Esophagus squamous epithelium (tissue), 5 donors: ENCODE results near the gene ALPL. TPM values are rescaled to one million over a fixed set of nuclear protein-coding genes. Genes with fewer than 3 reads are reported as not detected.

Source experiments
- DNase-seq: peaks from one replicate; lab custom pipeline; 2025; lab: John Stamatoyannopoulos, UW
- H3K27ac ChIP-seq, 4 donors: fragments of 200-600 bp; sonication (generic); one replicate each; pipeline ENCODE4 v1.5.1; 2016 to 2019; ENCODE audit warnings: mild to moderate bottlenecking in 1 of 4
- H3K27me3 ChIP-seq, 4 donors: fragments of 200-600 bp; sonication (generic); 1 replicate in 3 of 4; 2 replicates in 1 of 4; pipeline versions ENCODE4 v1.5.1 to v1.6.0; 2017 to 2021; ENCODE audit warnings: antibody characterized with exemption in 1 of 4
- H3K36me3 ChIP-seq, 3 donors: fragments of 200-600 bp; sonication (generic); one replicate each; pipeline ENCODE4 v1.5.1; 2016 to 2019
- H3K4me1 ChIP-seq, 3 donors: fragments of 200-600 bp; sonication (generic); one replicate each; pipeline ENCODE4 v1.5.1; 2017 to 2019
- H3K4me3 ChIP-seq, 4 donors: fragments of 200-600 bp; sonication (generic); 1 replicate in 3 of 4; 2 replicates in 1 of 4; pipeline ENCODE4 v1.5.1; 2016 to 2019; ENCODE audit warnings: mild to moderate bottlenecking in 2 of 4, moderate library complexity in 1 of 4
- H3K9me3 ChIP-seq, 3 donors: fragments of 200-600 bp; sonication (generic); one replicate each; pipeline ENCODE4 v1.5.1; 2016 to 2019
- CTCF ChIP-seq, 6 experiments: fragments of 450-650 bp in 4 of 6; fragments of 200-600 bp in 2 of 6; sonication (generic) in 2 of 6; IDR thresholded peaks; one replicate each; pipeline ENCODE4 v1.5.1; 2016 to 2019; ENCODE audit warnings: antibody characterized with exemption in 6 of 6, mild to moderate bottlenecking in 4 of 6, moderate library complexity in 4 of 6
- POLR2A ChIP-seq, 4 donors: fragments of 450-650 bp; IDR thresholded peaks; one replicate each; pipeline ENCODE4 v1.6.1; 2017; ENCODE audit warnings: antibody characterized with exemption in 4 of 4, mild to moderate bottlenecking in 4 of 4, moderate library complexity in 3 of 4
- WGBS, 2 donors: methylation state at CpG; one replicate each; pipeline ENCODE4 v1.1.5; 2018; 5-methylcytosine and 5-hydroxymethylcytosine counted together
- intact Hi-C: fragments of 100-400 bp; cut with DNase I; formaldehyde crosslinking; loops from one replicate; pipeline ENCODE4 v1.15.0; 2022
- total RNA-seq, 4 donors: library from RNA; depleted of rRNA; stranded (reverse); fragments of >200 nt; gene quantifications; one replicate each; pipeline ENCODE4 v1.1.0, GENCODE V29; 2016
- donor health status: DM: yes; HTN: yes; CAD: no.

ALPL gene
- total RNA-seq, 4 donors from 2014 or later: 3.2 to 6.4 (median 4.7) TPM

GRCh38 chr1:21524686-21525339, 15.6 kb downstream of the ALPL start:
- H3K36me3 ChIP-seq: no peaks in the 10 kb centered on the region
- H3K9me3 ChIP-seq: no peaks in the 10 kb centered on the region
- intact Hi-C loops: loop anchor here (10.0 kb wide), 1 partner anchor 130 kb away; no protein-coding TSS in a partner anchor
- peak overlapping the region in 1 of 4 donors; percentile 50 for H3K27ac ChIP-seq
- peaks cover 0 to 17% (median 6%) of the 10 kb centered on the region in 3 donors for H3K4me1 ChIP-seq
- H3K4me3 ChIP-seq: no peak overlapping the region
- DNase-seq: no peak
- 70 to 100% methylated on average over 2 of the region's 14 CpGs for WGBS, 2 donors
- TF ChIP-seq CTCF (IDR thresholded peaks at IDR 0.05): no peak
- no peak for TF ChIP-seq POLR2A (IDR thresholded peaks at IDR 0.05)
- peaks cover 0 to 1% (median 0%) of the 10 kb centered on the region in 4 donors for H3K27me3 ChIP-seq

- Histone ChIP-seq H3K9me3 (no peaks in the 10 kb centered on the region), H3K36me3 (no peaks in the 10 kb centered on the region), H3K27me3 (peaks cover 0 to 6% (median 0%) of the 10 kb centered on the region in 4 donors), H3K4me1 (peaks cover 0 to 17% (median 6%) of the 10 kb centered on the region in 3 donors), H3K4me3 (no peak overlapping the region), H3K27ac (peak overlapping the region in 1 of 4 donors; percentile 50)
- TF ChIP-seq CTCF (IDR thresholded peaks at IDR 0.05): no peak
- TF ChIP-seq POLR2A (IDR thresholded peaks at IDR 0.05): no peak
- WGBS, 2 donors: 61 to 67% methylated on average over 6 to 7 of the region's 7 CpGs
- intact Hi-C loops: loop anchor here (10.0 kb wide), 1 partner anchor 129 kb away; no protein-coding TSS in a partner anchor
- no peak for DNase-seq
These were observed 16.1 kb downstream of the ALPL start for GRCh38 chr1:21525340-21525717.

- H3K36me3 ChIP-seq: no peaks in the 10 kb centered on the region
These were observed 17.2 kb downstream of the ALPL start for GRCh38 chr1:21526441-21526840.

GRCh38 chr1:21530368-21531016, 21.3 kb downstream of the ALPL start:
- 61 to 81% methylated on average over 5 to 6 of the region's 7 CpGs for WGBS, 2 donors
- intact Hi-C loops: no loop called here

More at GRCh38 chr1:21526441-21526840, 17.2 kb downstream of the ALPL start:
- H3K4me3 ChIP-seq: no peak overlapping the region
- 56 to 83% methylated on average over 1 of the region's 1 CpG for WGBS, 2 donors
- intact Hi-C loops: loop anchor here (10.0 kb wide), 1 partner anchor 128 kb away; no protein-coding TSS in a partner anchor
- TF ChIP-seq POLR2A (IDR thresholded peaks at IDR 0.05): no peak
- TF ChIP-seq CTCF (IDR thresholded peaks at IDR 0.05): no peak
- no peak overlapping the region for H3K27ac ChIP-seq
- DNase-seq: no peak
- H3K27me3 ChIP-seq: peaks cover 0 to 14% (median 0%) of the 10 kb centered on the region in 4 donors
- H3K9me3 ChIP-seq: no peaks in the 10 kb centered on the region
- peaks cover 0 to 17% (median 6%) of the 10 kb centered on the region in 3 donors for H3K4me1 ChIP-seq

More at GRCh38 chr1:21530368-21531016, 21.3 kb downstream of the ALPL start:
- TF ChIP-seq POLR2A (IDR thresholded peaks at IDR 0.05) (no peak), CTCF (IDR thresholded peaks at IDR 0.05) (no peak)
- no peaks in the 10 kb centered on the region for H3K36me3 ChIP-seq
- no peak for DNase-seq
- no peaks in the 10 kb centered on the region for H3K9me3 ChIP-seq
- peaks cover 0 to 6% (median 0%) of the 10 kb centered on the region in 3 donors for H3K4me1 ChIP-seq
- H3K27ac ChIP-seq: no peak overlapping the region
- H3K27me3 ChIP-seq: peaks cover 0 to 38% (median 0%) of the 10 kb centered on the region in 4 donors
- no peak overlapping the region for H3K4me3 ChIP-seq
